ENCODE results near the gene PLEKHG4B.

Gene PLEKHG4B

GRCh38 chr5:199197-199949 lies 107.4 kb downstream of the PLEKHG4B start:
- Histone ChIP-seq H3K4me2 (peak overlapping the region in 7 of 11 experiments; percentile 5 to 76 (median 73); a peak in 12 of 22 replicates), H3K27me3 (no peaks in the 10 kb centered on the region), H3K36me3 (peaks cover 13 to 49% (median 23%) of the 10 kb centered on the region in 11 experiments), H4K20me1 (peaks cover 0 to 53% (median 30%) of the 10 kb centered on the region in 11 experiments; a peak in 16 of 22 replicates), H3K27ac (peak overlapping the region in 4 of 11 experiments; percentile 32 to 51 (median 42); a peak in 3 of 22 replicates), H3K4me1 (peaks cover 8 to 67% (median 56%) of the 10 kb centered on the region in 10 experiments; a peak in 18 of 20 replicates), H3K9me3 (replicated peaks in 1 of 11) (no peaks in the 10 kb centered on the region), H3K9ac (0 out of 22 replicates have a peak overlapping the region, but pooled peaks of 1 of the 11 experiments have one; percentile 1), H3K4me3 (no peak overlapping the region)
- TF ChIP-seq Cebpa-rat (IDR thresholded peaks at IDR 0.05) = no peak

- Histone ChIP-seq H3K27me3 (no peaks in the 10 kb centered on the region), H3K4me3 (no peak overlapping the region; a peak in 1 of 20 replicates), H3K4me1 (peaks cover 8 to 59% (median 49%) of the 10 kb centered on the region in 10 experiments; a peak in 18 of 20 replicates), H4K20me1 (peaks cover 0 to 46% (median 32%) of the 10 kb centered on the region in 11 experiments; a peak in 17 of 22 replicates), H3K27ac (peak overlapping the region in 4 of 11 experiments; percentile 32 to 51 (median 42); a peak in 6 of 22 replicates), H3K4me2 (peak overlapping the region in 8 of 11 experiments; percentile 50 to 76 (median 72); a peak in 15 of 22 replicates), H3K9me3 (replicated peaks in 1 of 11) (no peaks in the 10 kb centered on the region), H3K9ac (0 out of 22 replicates have a peak overlapping the region, but pooled peaks of 3 of the 11 experiments have one; percentile 1 to 10 (median 6)), H3K36me3 (peaks cover 20 to 49% (median 29%) of the 10 kb centered on the region in 11 experiments)
- TF ChIP-seq Cebpa-rat (IDR thresholded peaks at IDR 0.05) = no peak
Measured at GRCh38 chr5:199950-200645, 108.1 kb downstream of the PLEKHG4B start.

GRCh38 chr5:200985-201384 lies 109.0 kb downstream of the PLEKHG4B start:
- Histone ChIP-seq H3K36me3 (peaks cover 27 to 49% (median 34%) of the 10 kb centered on the region in 11 experiments), H3K4me2 (peak overlapping the region in 9 of 11 experiments; percentile 41 to 76 (median 70); a peak in 18 of 22 replicates), H3K9ac (peak overlapping the region in 3 of 11 experiments; percentile 1 to 10 (median 6); a peak in 1 of 22 replicates), H3K27me3 (no peaks in the 10 kb centered on the region), H4K20me1 (peaks cover 0 to 46% (median 23%) of the 10 kb centered on the region in 11 experiments; a peak in 17 of 22 replicates), H3K4me3 (no peak overlapping the region), H3K4me1 (peaks cover 8 to 52% (median 40%) of the 10 kb centered on the region in 10 experiments; a peak in 18 of 20 replicates), H3K27ac (peak overlapping the region in 4 of 11 experiments; percentile 32 to 60 (median 48); a peak in 5 of 22 replicates), H3K9me3 (replicated peaks in 1 of 11) (no peaks in the 10 kb centered on the region)
- TF ChIP-seq Cebpa-rat (IDR thresholded peaks at IDR 0.05) = no peak

GRCh38 chr5:201672-202071 lies 109.7 kb downstream of the PLEKHG4B start:
- Histone ChIP-seq H4K20me1 (peaks cover 4 to 53% (median 27%) of the 10 kb centered on the region in 11 experiments; a peak in 16 of 22 replicates), H3K4me2 (peak overlapping the region; percentile 1 to 76 (median 66); a peak in 17 of 22 replicates), H3K9me3 (replicated peaks in 1 of 11) (no peaks in the 10 kb centered on the region), H3K9ac (0 out of 22 replicates have a peak overlapping the region, but pooled peaks of 1 of the 11 experiments have one; percentile 14), H3K27me3 (no peaks in the 10 kb centered on the region), H3K27ac (peak overlapping the region in 2 of 11 experiments; percentile 20 to 26; a peak in 2 of 22 replicates), H3K36me3 (peaks cover 31 to 53% (median 40%) of the 10 kb centered on the region in 11 experiments), H3K4me3 (no peak overlapping the region), H3K4me1 (peaks cover 9 to 57% (median 43%) of the 10 kb centered on the region in 10 experiments)
- no peak for TF ChIP-seq Cebpa-rat (IDR thresholded peaks at IDR 0.05)

- peaks cover 23 to 69% (median 58%) of the 10 kb centered on the region in 10 experiments for H3K4me1 ChIP-seq
- no peak overlapping the region for H3K4me3 ChIP-seq
- H4K20me1 ChIP-seq = peaks cover 12 to 70% (median 43%) of the 10 kb centered on the region in 11 experiments; a peak in 17 of 22 replicates
- H3K36me3 ChIP-seq = peaks cover 31 to 54% (median 43%) of the 10 kb centered on the region in 11 experiments
- no peaks in the 10 kb centered on the region for H3K27me3 ChIP-seq
- H3K9me3 ChIP-seq (replicated peaks in 1 of 11) = no peaks in the 10 kb centered on the region
- H3K9ac ChIP-seq = no peak overlapping the region
- no peak overlapping the region for H3K4me2 ChIP-seq
- peak overlapping the region in 1 of 11 experiments; percentile 12; a peak in 1 of 22 replicates for H3K27ac ChIP-seq
- TF ChIP-seq Cebpa-rat (IDR thresholded peaks at IDR 0.05) = no peak
Measured at GRCh38 chr5:203246-203930, 111.4 kb downstream of the PLEKHG4B start.

- Histone ChIP-seq H3K4me3 (no peak overlapping the region), H3K9me3 (replicated peaks in 1 of 11) (no peaks in the 10 kb centered on the region), H4K20me1 (peaks cover 12 to 76% (median 42%) of the 10 kb centered on the region in 11 experiments; a peak in 17 of 22 replicates), H3K36me3 (peaks cover 31 to 52% (median 43%) of the 10 kb centered on the region in 11 experiments), H3K27me3 (no peaks in the 10 kb centered on the region), H3K27ac (peak overlapping the region in 1 of 11 experiments; percentile 12; a peak in 1 of 22 replicates), H3K9ac (no peak overlapping the region), H3K4me2 (no peak overlapping the region), H3K4me1 (peaks cover 23 to 69% (median 58%) of the 10 kb centered on the region in 10 experiments)
- no peak for TF ChIP-seq Cebpa-rat (IDR thresholded peaks at IDR 0.05)
Measured at GRCh38 chr5:204001-204400, 112.0 kb downstream of the PLEKHG4B start.

- no peak overlapping the region for H3K9ac ChIP-seq
- H3K36me3 ChIP-seq = peaks cover 31 to 51% (median 43%) of the 10 kb centered on the region in 11 experiments
- no peak overlapping the region for H3K27ac ChIP-seq
- H3K4me3 ChIP-seq = no peak overlapping the region
- H3K27me3 ChIP-seq = no peaks in the 10 kb centered on the region
- no peak for TF ChIP-seq Cebpa-rat (IDR thresholded peaks at IDR 0.05)
- peaks cover 12 to 78% (median 41%) of the 10 kb centered on the region in 11 experiments; a peak in 17 of 22 replicates for H4K20me1 ChIP-seq
- no peaks in the 10 kb centered on the region for H3K9me3 ChIP-seq (replicated peaks in 1 of 11)
- H3K4me1 ChIP-seq = peaks cover 23 to 65% (median 57%) of the 10 kb centered on the region in 10 experiments
- no peak overlapping the region for H3K4me2 ChIP-seq
Measured at GRCh38 chr5:204462-204861, 112.5 kb downstream of the PLEKHG4B start.

All from BLaER1 treated with 17β-estradiol and CSF1 and Interleukin-3, amounts not matched to agents 10 nM and 100 nM (cell line).